ENCODE data around the gene BIN1. TPM values are rescaled to one million over a fixed set of nuclear protein-coding genes. Genes with fewer than 3 reads are reported as not detected.
"Not testable (repeated sequence)": the region's sequence is repeated elsewhere in the genome, so short reads cannot be mapped to it uniquely, and the experiment has no call there.

The BIN1 gene
- polyA plus RNA-seq, 1 of the 3 experiments (the other 2 are of a cell fraction): 40.3 TPM

GRCh38 chr2:127028745-127029144 lies 78.2 kb downstream of the BIN1 start:
- H3K4me3 ChIP-seq (ENCODE audit: low read depth in 2 of 2, low read length in 1 of 2); H3K27me3 ChIP-seq (ENCODE audit: insufficient read depth); H2AFZ ChIP-seq (ENCODE audit: low read depth); CTCF ChIA-PET; POLR2A ChIA-PET; H3K9ac ChIP-seq; H3K4me2 ChIP-seq; H4K20me1 ChIP-seq (ENCODE audit: insufficient read depth); H3K27ac ChIP-seq (ENCODE audit: low read depth in 2 of 2, low read length in 1 of 2); DNase-seq; H3K9me3 ChIP-seq; H3K36me3 ChIP-seq (replicated peaks in 1 of 2; ENCODE audit: control insufficient read depth in 1 of 2, insufficient read depth in 2 of 2, low read length in 1 of 2); H3K9me2 ChIP-seq; H3K79me2 ChIP-seq (ENCODE audit: insufficient read depth); H3F3A ChIP-seq (replicated peaks; ENCODE audit: insufficient read depth): not testable (repeated sequence)
- 33% methylated on average over 1 of the region's 1 CpG for WGBS (ENCODE audit: low lambda C conversion rate)
- peaks cover 0 to 13% of the 10 kb centered on the region in 2 experiments; a peak in 3 of 4 replicates for H3K4me1 ChIP-seq (ENCODE audit: control insufficient read depth in 1 of 2, insufficient read depth in 2 of 2, low read depth in 1 of 2, low read length in 1 of 2)

- peaks cover 3% of the 10 kb centered on the region; the same call in 1 of the 2 replicates for H3K9me3 ChIP-seq
- no peaks in the 10 kb centered on the region for H3K79me2 ChIP-seq (ENCODE audit: insufficient read depth)
- no peaks in the 10 kb centered on the region for H3K36me3 ChIP-seq (replicated peaks in 1 of 2; ENCODE audit: control insufficient read depth in 1 of 2, insufficient read depth in 2 of 2, low read length in 1 of 2)
- TF ChIP-seq REST (IDR thresholded peaks at IDR 0.05; ENCODE audit: low read depth, low read length): no peak
- no peak for TF ChIP-seq GABPA (IDR thresholded peaks at IDR 0.05; ENCODE audit: low read depth)
- TF ChIP-seq ELF1 (IDR thresholded peaks at IDR 0.05): no peak
- TF ChIP-seq RFX5 (IDR thresholded peaks at IDR 0.05; ENCODE audit: low read length): no peak
- no peak for TF ChIP-seq RAD21 (IDR thresholded peaks at IDR 0.05; ENCODE audit: low read length)
- no peak for TF ChIP-seq EP300 (IDR thresholded peaks at IDR 0.05; ENCODE audit: borderline replicate concordance in 1 of 2, low read depth in 1 of 2, low read length in 1 of 2)
- TF ChIP-seq CTCF (IDR thresholded peaks at IDR 0.05): peak; percentile 30
- no peak overlapping the region for H3K4me2 ChIP-seq
- no peaks in the 10 kb centered on the region for H3K9me2 ChIP-seq
- peaks cover 4% of the 10 kb centered on the region for H3F3A ChIP-seq (replicated peaks; ENCODE audit: insufficient read depth)
- CTCF ChIA-PET: interaction anchor here (1.1 to 1.6 kb wide), 2 partner anchors 14 to 23 kb away, joined by 3 to 4 read pairs; no protein-coding TSS in a partner anchor
- H3K4me1 ChIP-seq (ENCODE audit: control insufficient read depth in 1 of 2, insufficient read depth in 2 of 2, low read depth in 1 of 2, low read length in 1 of 2): peaks cover 0 to 13% of the 10 kb centered on the region in 2 experiments; a peak in 2 of 4 replicates
- POLR2A ChIA-PET: no interaction called here
- no peak overlapping the region for H3K27ac ChIP-seq (ENCODE audit: low read depth in 2 of 2, low read length in 1 of 2)
- DNase-seq: no peak
- no peaks in the 10 kb centered on the region for H3K27me3 ChIP-seq (ENCODE audit: insufficient read depth)
- H2AFZ ChIP-seq (ENCODE audit: low read depth): no peak overlapping the region
- H3K9ac ChIP-seq: no peak overlapping the region
- H3K4me3 ChIP-seq (ENCODE audit: low read depth in 2 of 2, low read length in 1 of 2): no peak overlapping the region
- no peaks in the 10 kb centered on the region for H4K20me1 ChIP-seq (ENCODE audit: insufficient read depth)
- WGBS (ENCODE audit: low lambda C conversion rate): 91% methylated on average over 2 of the region's 2 CpGs
Observed at GRCh38 chr2:127027715-127028114, 79.2 kb downstream of the BIN1 start.
